NCI-H446 treated with DMSO at 0.1 percent for 48 hours (cell line): Measurements from ENCODE around the gene RPS17.
"Not testable (repeated sequence)": the region's sequence is repeated elsewhere in the genome, so short reads cannot be mapped to it uniquely, and the experiment has no call there.

Experiments used
- DNase-seq: peaks from one replicate; lab custom pipeline; 2025; lab: John Stamatoyannopoulos, UW

The RPS17 gene

DNA sequence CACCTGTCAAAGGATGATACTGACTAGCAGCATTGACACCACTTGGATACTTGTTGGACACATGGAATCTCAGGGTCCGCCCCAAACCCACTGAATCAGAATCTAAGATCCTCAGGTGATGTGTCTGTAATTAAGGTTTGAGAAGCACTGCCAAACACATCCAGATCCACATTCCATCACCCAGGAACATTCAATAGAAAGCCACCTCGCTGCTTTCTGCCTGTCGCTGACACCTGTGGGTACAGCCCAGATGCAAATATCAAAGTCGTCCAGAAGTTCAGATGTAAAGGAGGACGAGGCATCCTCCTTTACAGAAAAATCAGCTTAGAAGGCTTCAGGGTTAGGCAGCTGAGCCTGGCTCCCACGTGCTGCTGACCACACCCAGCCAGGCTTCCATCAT lies 5.2 kb upstream of the RPS17 start:
- no peak for DNase-seq

- no peak for DNase-seq
Measured at GRCh38 chr15:82545002-82545401, 4.7 kb upstream of the RPS17 start.

GRCh38 chr15:82544431-82544830 lies 4.2 kb upstream of the RPS17 start:
- no peak for DNase-seq

- no peak for DNase-seq
Measured at GRCh38 chr15:82543160-82543559, 2.9 kb upstream of the RPS17 start.

- DNase-seq: no peak
Measured at GRCh38 chr15:82540984-82541431, 751 bp upstream of the RPS17 start.

DNA sequence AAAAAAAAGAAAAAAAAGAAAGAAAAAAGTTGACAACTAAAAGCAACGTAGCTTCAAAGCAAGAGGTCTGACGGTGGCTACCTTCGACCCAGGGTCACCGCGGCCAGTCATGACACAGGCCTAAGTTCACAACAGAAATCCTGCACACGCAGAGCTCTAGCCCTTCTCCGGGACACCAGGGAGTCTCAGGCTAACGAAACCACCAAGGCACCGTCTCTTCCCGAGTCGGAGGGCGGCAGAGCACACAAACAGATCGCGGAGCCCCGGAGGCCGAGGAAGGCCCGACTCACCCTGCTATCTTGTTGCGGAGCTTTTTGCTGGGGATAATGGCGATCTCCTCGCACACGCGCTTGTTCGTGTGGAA lies 584 bp downstream of the RPS17 start:
- DNase-seq: no peak

GRCh38 chr15:82538961-82539690 lies 1.1 kb downstream of the RPS17 start:
- no peak for DNase-seq

GRCh38 chr15:82537351-82537908 lies 2.8 kb downstream of the RPS17 start:
- no peak for DNase-seq

DNA sequence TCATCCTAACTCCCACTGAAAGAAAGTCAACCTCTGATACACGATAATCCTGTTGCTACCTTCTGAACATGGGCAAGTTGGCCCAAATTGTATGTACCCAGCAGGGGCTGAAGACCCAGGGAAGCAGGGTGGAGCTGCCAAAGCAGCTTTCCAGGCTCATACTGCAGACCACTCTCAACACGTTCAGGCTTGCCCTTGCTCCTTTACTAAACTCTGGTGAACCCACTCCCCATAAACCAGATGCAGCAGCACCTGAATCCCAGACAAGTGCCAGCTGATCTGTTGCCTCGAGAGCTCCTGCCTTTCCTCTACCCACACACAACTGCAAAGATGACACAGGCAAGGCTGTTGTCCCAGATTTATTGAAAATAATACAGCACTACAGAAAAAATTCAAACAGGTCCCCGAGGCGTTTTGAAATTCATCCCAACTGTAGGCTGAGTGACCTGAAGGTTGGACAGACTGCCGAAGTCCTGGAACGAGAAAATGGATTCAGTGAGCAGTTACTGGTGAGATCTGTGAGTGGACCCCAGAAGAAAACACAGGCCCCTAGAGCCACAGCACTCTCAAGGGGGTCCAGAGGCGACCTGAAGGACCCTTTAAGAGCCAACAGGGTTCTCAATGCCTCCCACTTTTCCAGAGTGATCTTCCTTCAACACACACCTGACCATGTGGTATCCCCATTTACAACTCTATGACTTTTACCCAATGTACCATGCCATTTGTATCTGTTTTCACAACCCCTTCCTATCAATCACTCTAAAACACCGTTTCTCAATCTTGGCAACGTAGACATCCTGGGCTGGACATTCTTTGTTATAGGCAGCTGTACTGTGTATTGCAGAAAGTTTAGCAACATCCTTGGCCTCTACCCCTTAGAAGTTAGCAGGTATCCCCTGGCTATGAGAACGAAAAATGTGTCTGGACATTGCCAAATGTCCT lies 3.6 kb downstream of the RPS17 start:
- no peak for DNase-seq

DNA sequence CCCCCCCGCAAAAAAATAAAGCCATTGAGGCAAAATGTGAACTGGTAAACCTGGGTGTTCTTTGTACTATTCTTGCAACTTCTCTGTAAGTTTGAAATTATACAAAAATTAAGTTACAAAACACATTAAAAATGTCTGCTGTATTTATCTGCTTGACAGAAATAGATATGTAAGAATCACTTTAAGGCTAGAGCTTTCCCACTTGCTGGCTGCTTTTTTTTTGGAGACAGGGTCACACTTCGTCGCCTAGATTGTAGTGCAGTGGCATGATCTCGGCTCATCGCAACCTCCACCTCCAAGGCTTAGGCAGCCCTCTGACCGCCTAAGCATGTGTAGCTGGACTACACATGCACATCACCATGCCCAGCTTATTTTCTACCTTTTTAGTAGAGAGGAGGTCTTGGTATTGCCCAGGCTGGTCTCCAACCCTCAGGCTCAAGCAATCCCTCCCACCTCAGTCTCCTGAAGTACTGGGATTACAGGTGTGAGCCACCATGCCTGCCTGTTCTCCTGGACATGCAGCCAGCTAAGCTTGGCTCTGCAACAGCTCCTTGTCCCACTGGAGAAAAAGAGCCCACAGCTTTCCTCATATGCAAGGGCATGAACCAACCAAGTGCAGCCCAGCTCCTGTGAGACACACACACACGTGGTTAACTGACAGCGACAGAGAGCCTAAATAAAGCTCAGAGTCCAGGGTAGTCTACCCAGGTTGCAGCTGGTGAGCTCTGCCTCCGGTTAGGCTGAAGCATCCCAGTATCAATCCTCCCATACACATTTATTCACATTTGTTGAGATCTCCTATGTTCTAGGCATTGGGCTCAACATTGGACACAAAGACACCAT lies 4.5 kb downstream of the RPS17 start:
- DNase-seq: no peak

DNA sequence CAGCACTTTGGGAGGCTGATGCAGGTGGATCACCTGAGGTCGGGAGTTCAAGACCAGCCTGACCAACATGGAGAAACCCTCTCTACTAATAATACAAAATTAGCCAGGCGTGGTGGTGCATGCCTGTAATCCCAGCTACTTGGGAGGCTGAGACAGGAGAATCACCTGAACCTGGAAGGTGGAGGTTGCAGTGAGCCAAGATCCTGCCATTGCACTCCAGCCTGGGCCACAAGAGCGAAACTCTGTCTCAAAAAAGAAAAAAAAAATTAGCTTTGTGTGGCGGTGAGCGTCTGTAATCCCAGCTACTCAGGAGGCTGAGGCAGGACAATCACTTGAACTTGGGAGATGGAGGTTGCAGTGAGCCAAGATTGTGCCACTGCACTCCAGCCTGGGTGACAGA lies 5.1 kb downstream of the RPS17 start:
- DNase-seq: not testable (repeated sequence)

DNA sequence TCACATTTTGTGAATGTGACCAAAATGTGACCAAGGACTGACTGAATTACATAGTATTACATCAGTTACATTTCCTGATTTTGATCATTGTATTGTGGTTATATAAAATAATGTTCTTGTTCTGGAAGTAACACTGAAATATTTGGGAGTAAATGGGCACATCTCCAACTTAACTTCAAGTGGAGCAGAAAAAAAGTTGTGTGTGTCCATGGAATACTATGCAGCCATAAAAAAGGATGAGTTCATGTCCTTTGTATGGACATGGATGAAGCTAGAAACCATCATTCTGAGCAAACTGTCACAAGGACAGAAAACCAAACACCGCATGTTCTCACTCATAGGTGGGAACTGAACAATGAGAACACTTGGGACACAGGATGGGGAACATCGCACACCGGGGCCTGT lies 5.8 kb downstream of the RPS17 start:
- DNase-seq: not testable (repeated sequence)

DNA sequence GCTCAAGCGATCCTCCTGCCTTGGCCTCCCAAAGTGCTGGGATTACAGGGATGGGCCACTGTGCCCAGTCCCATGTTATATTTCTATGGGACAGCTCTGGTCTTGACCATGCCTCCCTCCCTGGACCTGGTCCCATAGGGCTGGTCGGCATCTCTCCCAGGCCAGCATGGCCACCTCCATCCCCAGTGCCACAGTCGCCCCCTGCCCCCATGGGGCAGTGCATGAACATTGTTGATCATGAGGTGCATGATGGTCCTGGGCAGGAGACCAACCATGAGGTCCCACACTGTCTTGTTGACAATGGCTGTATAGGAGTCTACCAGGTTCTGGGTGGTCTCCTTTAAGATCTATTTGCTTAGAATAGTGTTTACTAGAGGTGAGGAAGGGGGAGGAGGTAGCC lies 6.5 kb downstream of the RPS17 start:
- DNase-seq: no peak

GRCh38 chr15:82532991-82533481 lies 7.2 kb downstream of the RPS17 start:
- DNase-seq: no peak

DNA sequence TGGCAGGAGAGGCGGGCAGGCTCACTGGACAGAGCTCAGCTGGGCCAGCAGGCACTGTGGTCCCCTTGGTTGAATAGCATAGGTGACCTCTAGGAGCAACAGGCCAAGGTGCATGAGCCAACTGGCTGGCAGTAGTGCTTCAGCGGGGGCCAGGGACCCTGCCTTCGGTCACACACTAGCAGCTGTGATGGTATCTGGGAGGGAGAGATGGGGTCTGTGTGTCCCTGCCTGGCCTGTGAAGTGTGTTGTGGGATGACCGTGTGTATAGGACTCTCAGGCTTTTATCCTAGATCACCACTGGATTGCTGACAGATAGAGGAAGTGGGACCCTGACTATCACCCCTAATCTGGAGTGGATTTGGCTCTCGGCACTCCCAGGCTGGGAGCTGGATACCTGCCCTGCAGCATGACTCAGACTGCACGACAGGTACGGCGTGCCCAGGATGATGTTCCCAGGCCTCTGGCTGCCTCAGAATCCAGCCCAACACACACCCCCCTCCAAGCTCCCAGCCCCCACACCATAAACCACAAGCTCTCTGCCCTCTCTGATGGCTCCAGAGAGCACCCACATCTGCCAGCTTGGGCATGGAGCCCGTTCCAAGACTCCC lies 7.8 kb downstream of the RPS17 start:
- DNase-seq: no peak

- no peak for DNase-seq
Measured at GRCh38 chr15:82531496-82532382, 8.5 kb downstream of the RPS17 start.

DNA sequence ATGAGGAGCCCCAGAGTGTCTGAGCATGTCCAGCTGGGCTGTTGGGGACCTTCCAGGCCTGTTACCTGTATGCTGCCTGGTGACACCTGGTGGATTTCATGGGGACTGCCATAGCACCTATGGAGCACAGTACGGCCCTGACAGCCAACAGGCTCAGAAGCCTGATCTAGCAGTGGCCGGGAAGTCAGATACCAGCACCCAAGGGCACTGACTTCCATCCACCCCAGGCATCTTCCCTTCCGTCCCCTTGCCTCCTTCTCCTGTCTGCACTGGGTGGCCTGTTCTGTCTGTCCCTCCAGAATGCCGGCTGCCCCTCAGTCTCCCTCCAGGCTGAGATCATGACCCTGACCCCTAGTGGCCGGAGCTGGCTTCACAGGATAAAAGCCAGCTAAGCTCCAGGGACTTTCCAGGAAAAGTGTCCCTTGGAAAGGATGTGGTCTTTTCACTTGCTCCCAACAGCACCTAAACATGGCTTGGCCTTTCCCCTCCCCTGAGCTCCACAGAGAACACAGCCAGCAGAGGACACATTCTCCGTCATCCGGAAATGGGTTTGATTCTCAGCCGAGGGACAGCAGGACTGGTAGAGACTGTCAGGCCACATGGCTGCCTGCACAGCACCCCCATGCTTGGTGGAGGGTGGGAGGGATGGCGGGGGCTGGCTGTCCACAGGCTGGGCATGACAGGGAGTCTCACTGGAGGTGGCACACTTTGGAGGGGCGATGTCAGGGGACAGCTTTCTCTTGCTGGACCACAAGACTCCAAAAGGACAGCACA lies 9.5 kb downstream of the RPS17 start:
- no peak for DNase-seq

DNA sequence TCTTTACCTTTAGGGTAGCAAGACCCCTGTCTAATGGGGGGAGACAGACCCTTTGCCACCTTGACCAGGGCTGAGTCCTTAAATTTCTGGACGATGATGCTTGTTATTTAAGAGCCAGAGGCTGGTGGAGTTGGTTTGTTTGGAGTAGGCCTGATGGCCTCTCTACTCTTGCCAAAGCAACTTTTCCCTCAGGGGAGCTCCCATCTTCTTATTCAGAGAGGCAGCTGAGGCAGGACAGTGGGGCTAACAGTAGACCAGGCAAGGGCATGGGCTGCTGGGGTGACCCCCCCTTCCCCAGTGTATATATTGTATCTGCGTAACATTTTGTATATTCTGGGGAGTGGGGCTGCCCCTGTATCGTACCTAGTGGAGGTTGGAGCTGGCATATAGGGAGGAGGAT lies 10.3 kb downstream of the RPS17 start:
- no peak for DNase-seq

- not testable (repeated sequence) for DNase-seq
Measured at GRCh38 chr15:82513587-82513986, 26.7 kb downstream of the RPS17 start.

- DNase-seq: not testable (repeated sequence)
Measured at GRCh38 chr15:82507693-82508092, 32.6 kb downstream of the RPS17 start.
